Mesenchymal stem cell (in vitro differentiated cells and primary cell): ENCODE results near the gene ENTPD2.

ENCODE experiments used
- DNase-seq: peaks from one replicate; pipeline ENCODE4 v3.0.0-alpha.2; 2013
- H2AFZ ChIP-seq: one replicate; pipeline ENCODE4 v1.6.1; 2013; ENCODE audit warnings: low read depth, mild to moderate bottlenecking, control low read depth, inconsistent platforms, low read length, moderate library complexity
- H2AK5ac ChIP-seq: 2 replicates; pipeline ENCODE4 v1.6.1; 2013; ENCODE audit warnings: low read length, moderate library complexity, mild to moderate bottlenecking, inconsistent platforms; ENCODE audit not compliant: severe bottlenecking
- H2BK120ac ChIP-seq: one replicate; pipeline ENCODE4 v1.6.1; 2013; ENCODE audit warnings: low read depth, mild to moderate bottlenecking, inconsistent platforms, low read length, moderate library complexity
- H2BK12ac ChIP-seq, 2 experiments: one replicate each; pipeline ENCODE4 v1.6.1; 2013; ENCODE audit warnings: inconsistent platforms in 2 of 2, low read length in 2 of 2, mild to moderate bottlenecking in 2 of 2, moderate library complexity in 2 of 2, control low read depth in 1 of 2
- H2BK15ac ChIP-seq: one replicate; pipeline ENCODE4 v1.6.1; 2013; ENCODE audit warnings: mild to moderate bottlenecking, low read depth, inconsistent platforms; ENCODE audit not compliant: poor library complexity, severe bottlenecking
- H2BK5ac ChIP-seq: 2 replicates; pipeline ENCODE4 v1.6.1; 2013; ENCODE audit warnings: low read depth, mild to moderate bottlenecking, low read length, control low read depth, inconsistent platforms; ENCODE audit not compliant: poor library complexity, severe bottlenecking
- H3K14ac ChIP-seq, 2 experiments: one replicate each; pipeline ENCODE4 v1.6.1; 2013; ENCODE audit warnings: inconsistent platforms in 2 of 2, low read length in 2 of 2, control low read depth in 1 of 2, mild to moderate bottlenecking in 1 of 2, moderate library complexity in 1 of 2
- H3K18ac ChIP-seq, 2 experiments: one replicate each; pipeline ENCODE4 v1.6.1; 2013; ENCODE audit warnings: inconsistent platforms in 2 of 2, low read length in 2 of 2, control low read depth in 1 of 2, low read depth in 1 of 2, mild to moderate bottlenecking in 1 of 2
- H3K23ac ChIP-seq, 2 experiments: one replicate each; pipeline ENCODE4 v1.6.1; 2013; ENCODE audit warnings: inconsistent platforms in 2 of 2, low read length in 2 of 2, mild to moderate bottlenecking in 2 of 2, moderate library complexity in 2 of 2, control low read depth in 1 of 2
- H3K27ac ChIP-seq: 2 replicates; pipeline ENCODE4 v1.5.1; 2013; ENCODE audit warnings: mild to moderate bottlenecking, moderate library complexity, low read length, control low read depth, inconsistent platforms; ENCODE audit not compliant: poor library complexity, severe bottlenecking
- H3K27me3 ChIP-seq, 2 experiments: 2 replicates each; pipeline versions ENCODE4 v1.6.1 to v1.7.0; 2013; ENCODE audit warnings: low read length in 2 of 2, mild to moderate bottlenecking in 2 of 2, moderate library complexity in 2 of 2, control low read depth in 1 of 2, inconsistent platforms in 1 of 2; ENCODE audit not compliant: control insufficient read depth in 1 of 2, insufficient read depth in 1 of 2
- H3K36me3 ChIP-seq, 2 experiments: 2 replicates each; pipeline versions ENCODE4 v1.6.1 to v1.7.0; 2013; ENCODE audit warnings: low read length in 2 of 2, control low read depth in 1 of 2, inconsistent platforms in 1 of 2, low read depth in 1 of 2, mild to moderate bottlenecking in 1 of 2; ENCODE audit not compliant: insufficient read depth in 2 of 2, control insufficient read depth in 1 of 2
- H3K4ac ChIP-seq, 2 experiments: one replicate each; pipeline ENCODE4 v1.6.1; 2013; ENCODE audit warnings: inconsistent platforms in 2 of 2, low read length in 2 of 2, mild to moderate bottlenecking in 2 of 2, moderate library complexity in 2 of 2, control low read depth in 1 of 2, low read depth in 1 of 2
- H3K4me1 ChIP-seq: 2 replicates; pipeline ENCODE4 v1.6.1; 2013; ENCODE audit warnings: low read depth, low read length, control low read depth; ENCODE audit not compliant: control insufficient read depth, insufficient read depth
- H3K4me2 ChIP-seq: 2 replicates; pipeline ENCODE4 v1.6.1; 2013; ENCODE audit warnings: low read length, mild to moderate bottlenecking, inconsistent platforms; ENCODE audit not compliant: poor library complexity, severe bottlenecking
- H3K4me3 ChIP-seq, 2 experiments: 2 replicates each; pipeline versions ENCODE4 v1.5.1 to v1.7.0; 2013; ENCODE audit warnings: low read length in 2 of 2, mild to moderate bottlenecking in 2 of 2, control low read depth in 1 of 2, low read depth in 1 of 2; ENCODE audit not compliant: insufficient read depth in 1 of 2
- H3K79me1 ChIP-seq: replicated peaks from 2 replicates; pipeline ENCODE4 v1.6.1; 2013; ENCODE audit warnings: mild to moderate bottlenecking, control low read depth, low read length, inconsistent platforms; ENCODE audit not compliant: poor library complexity, severe bottlenecking
- H3K9ac ChIP-seq: 2 replicates; pipeline ENCODE4 v1.7.0; 2013; ENCODE audit warnings: mild to moderate bottlenecking, low read length, moderate library complexity
- H3K9me3 ChIP-seq: 2 replicates; pipeline ENCODE4 v1.7.0; 2013; ENCODE audit warnings: mild to moderate bottlenecking, low read length; ENCODE audit not compliant: control insufficient read depth
- H4K8ac ChIP-seq: one replicate; pipeline ENCODE4 v1.6.1; 2013; ENCODE audit warnings: inconsistent platforms, mild to moderate bottlenecking, low read length, moderate library complexity
- H4K91ac ChIP-seq: one replicate; pipeline ENCODE4 v1.6.1; 2013; ENCODE audit warnings: mild to moderate bottlenecking, low read length, inconsistent platforms
- WGBS: methylation state at CpG from one replicate; pipeline ENCODE4 v1.1.7; 2013; ENCODE audit warnings: mixed read lengths; 5-methylcytosine and 5-hydroxymethylcytosine counted together

ENTPD2 gene

GRCh38 chr9:137009938-137010732, 43.7 kb downstream of the ENTPD2 start:
- 95% methylated on average over 49 of the region's 49 CpGs for WGBS
- no peak for DNase-seq
- no peak overlapping the region for H3K4me3 ChIP-seq
- no peak overlapping the region for H3K23ac ChIP-seq
- peaks cover 8 to 62% of the 10 kb centered on the region in 2 experiments for H3K36me3 ChIP-seq
- no peak overlapping the region for H3K27ac ChIP-seq
- no peaks in the 10 kb centered on the region for H3K9me3 ChIP-seq
- no peaks in the 10 kb centered on the region for H3K27me3 ChIP-seq
- H2BK12ac ChIP-seq: no peak overlapping the region
- no peak overlapping the region for H2BK5ac ChIP-seq
- H3K79me1 ChIP-seq: no peaks in the 10 kb centered on the region
- H3K4me2 ChIP-seq: no peak overlapping the region
- H3K18ac ChIP-seq: no peak overlapping the region
- no peak overlapping the region for H3K14ac ChIP-seq
- no peak overlapping the region for H2AK5ac ChIP-seq
- no peak overlapping the region for H4K91ac ChIP-seq
- peaks cover 29% of the 10 kb centered on the region for H3K4me1 ChIP-seq
- no peak overlapping the region for H3K9ac ChIP-seq
- no peak overlapping the region for H2AFZ ChIP-seq
- no peak overlapping the region for H3K4ac ChIP-seq
- H2BK120ac ChIP-seq: no peak overlapping the region
- no peak overlapping the region for H4K8ac ChIP-seq
- no peak overlapping the region for H2BK15ac ChIP-seq

- H2BK15ac ChIP-seq: no peak overlapping the region
- H2BK120ac ChIP-seq: no peak overlapping the region
- no peak overlapping the region for H3K4me3 ChIP-seq
- no peak overlapping the region for H3K4me2 ChIP-seq
- no peaks in the 10 kb centered on the region for H3K9me3 ChIP-seq
- no peak for DNase-seq
- H4K8ac ChIP-seq: no peak overlapping the region
- no peak overlapping the region for H3K27ac ChIP-seq
- no peaks in the 10 kb centered on the region for H3K27me3 ChIP-seq
- no peak overlapping the region for H3K9ac ChIP-seq
- H2BK5ac ChIP-seq: no peak overlapping the region
- peaks cover 8 to 53% of the 10 kb centered on the region in 2 experiments for H3K36me3 ChIP-seq
- WGBS: 93% methylated on average over 17 of the region's 18 CpGs
- no peak overlapping the region for H4K91ac ChIP-seq
- no peak overlapping the region for H3K14ac ChIP-seq
- no peak overlapping the region for H3K18ac ChIP-seq
- no peaks in the 10 kb centered on the region for H3K79me1 ChIP-seq
- no peak overlapping the region for H2BK12ac ChIP-seq
- peaks cover 28% of the 10 kb centered on the region for H3K4me1 ChIP-seq
- H3K4ac ChIP-seq: no peak overlapping the region
- no peak overlapping the region for H3K23ac ChIP-seq
- no peak overlapping the region for H2AK5ac ChIP-seq
- no peak overlapping the region for H2AFZ ChIP-seq
These were observed 44.6 kb downstream of the ENTPD2 start for GRCh38 chr9:137009217-137009616.

- Histone ChIP-seq H4K8ac (no peak overlapping the region), H4K91ac (no peak overlapping the region), H2AK5ac (no peak overlapping the region), H3K27ac (no peak overlapping the region), H3K4me2 (no peak overlapping the region), H3K27me3 (no peaks in the 10 kb centered on the region), H3K36me3 (peaks cover 8 to 44% of the 10 kb centered on the region in 2 experiments), H2BK120ac (no peak overlapping the region), H3K23ac (no peak overlapping the region), H3K4me3 (no peak overlapping the region), H3K4ac (no peak overlapping the region), H2BK5ac (no peak overlapping the region), H3K79me1 (no peaks in the 10 kb centered on the region), H3K4me1 (peaks cover 28% of the 10 kb centered on the region), H2BK12ac (no peak overlapping the region), H3K9me3 (no peaks in the 10 kb centered on the region), H3K18ac (no peak overlapping the region), H2AFZ (no peak overlapping the region), H3K14ac (no peak overlapping the region), H2BK15ac (no peak overlapping the region), H3K9ac (no peak overlapping the region)
- no peak for DNase-seq
- 85% methylated on average over 21 of the region's 22 CpGs for WGBS
These were observed 45.5 kb downstream of the ENTPD2 start for GRCh38 chr9:137008312-137008711.

- no peak overlapping the region for H3K14ac ChIP-seq
- H3K9ac ChIP-seq: no peak overlapping the region
- peak overlapping the region; percentile 38 for H3K4me2 ChIP-seq
- no peaks in the 10 kb centered on the region for H3K27me3 ChIP-seq
- H3K9me3 ChIP-seq: no peaks in the 10 kb centered on the region
- H3K27ac ChIP-seq: no peak overlapping the region
- H3K23ac ChIP-seq: no peak overlapping the region
- no peak overlapping the region for H2AK5ac ChIP-seq
- H2BK12ac ChIP-seq: peak overlapping the region in 1 of 2 experiments; percentile 15
- WGBS: 79% methylated on average over 13 of the region's 13 CpGs
- no peak overlapping the region for H4K91ac ChIP-seq
- H2BK5ac ChIP-seq: no peak overlapping the region
- H2BK120ac ChIP-seq: no peak overlapping the region
- H3K79me1 ChIP-seq: no peaks in the 10 kb centered on the region
- H2AFZ ChIP-seq: no peak overlapping the region
- H3K4ac ChIP-seq: no peak overlapping the region
- DNase-seq: no peak
- no peak overlapping the region for H4K8ac ChIP-seq
- H3K4me3 ChIP-seq: no peak overlapping the region
- H3K18ac ChIP-seq: no peak overlapping the region
- peaks cover 8 to 39% of the 10 kb centered on the region in 2 experiments for H3K36me3 ChIP-seq
- peaks cover 25% of the 10 kb centered on the region for H3K4me1 ChIP-seq
- H2BK15ac ChIP-seq: no peak overlapping the region
These were observed 46.0 kb downstream of the ENTPD2 start for GRCh38 chr9:137007816-137008270.
